ENCODE data around the gene CTNNA1. TPM values are rescaled to one million over a fixed set of nuclear protein-coding genes. Genes with fewer than 3 reads are reported as not detected.

CTNNA1 gene
- total RNA-seq, 4 donors from 2014 or later: 251 to 326 (median 274) TPM

GRCh38 chr5:138716456-138716924, 36.7 kb upstream of the CTNNA1 start:
- TF ChIP-seq CTCF (IDR thresholded peaks at IDR 0.05): no peak
- DNase-seq (ENCODE audit: low spot score) (no peak), ATAC-seq (ENCODE audit: low FRiP score) (no peak)

- DNase-seq (ENCODE audit: low spot score) (no peak), ATAC-seq (ENCODE audit: low FRiP score) (no peak)
- no peak for TF ChIP-seq CTCF (IDR thresholded peaks at IDR 0.05)
Observed at GRCh38 chr5:138717399-138717798, 35.8 kb upstream of the CTNNA1 start.

- TF ChIP-seq CTCF (IDR thresholded peaks at IDR 0.05): no peak
- DNase-seq (ENCODE audit: low spot score) (no peak), ATAC-seq (ENCODE audit: low FRiP score) (no peak)
Observed at GRCh38 chr5:138719811-138720210, 33.4 kb upstream of the CTNNA1 start.

- ATAC-seq (ENCODE audit: low FRiP score) (no peak), DNase-seq (ENCODE audit: low spot score) (no peak)
- TF ChIP-seq CTCF (IDR thresholded peaks at IDR 0.05): no peak
Observed at GRCh38 chr5:138720840-138721239, 32.4 kb upstream of the CTNNA1 start.

- no peak for ATAC-seq (ENCODE audit: low FRiP score)
- TF ChIP-seq CTCF (IDR thresholded peaks at IDR 0.05): no peak
- DNase-seq (ENCODE audit: low spot score): no peak
Observed at GRCh38 chr5:138721979-138722378, 31.2 kb upstream of the CTNNA1 start.

- DNase-seq (ENCODE audit: low spot score) (no peak), ATAC-seq (ENCODE audit: low FRiP score) (no peak)
- no peak for TF ChIP-seq CTCF (IDR thresholded peaks at IDR 0.05)
Observed at GRCh38 chr5:138722544-138723177, 30.6 kb upstream of the CTNNA1 start.

- ATAC-seq (ENCODE audit: low FRiP score) (no peak), DNase-seq (ENCODE audit: low spot score) (no peak)
- TF ChIP-seq CTCF (IDR thresholded peaks at IDR 0.05): no peak
Observed at GRCh38 chr5:138724470-138725146, 28.6 kb upstream of the CTNNA1 start.
